Fibroblast of the aortic adventitia (primary cell): ENCODE results near the gene TRIM40. TPM values are rescaled to one million over a fixed set of nuclear protein-coding genes. Genes with fewer than 3 reads are reported as not detected.

ENCODE experiments used
- DNase-seq: peaks from one replicate; pipeline ENCODE4 v3.0.0-alpha.2; 2010; ENCODE audit warnings: low read depth
- H3K4me3 ChIP-seq: 2 replicates; pipeline ENCODE4 v1.5.1; 2011; ENCODE audit warnings: low read depth, mild to moderate bottlenecking, control low read depth, low read length, moderate library complexity
- CTCF ChIP-seq: IDR thresholded peaks from 2 replicates; pipeline ENCODE4 v1.5.1; 2011; ENCODE audit warnings: mild to moderate bottlenecking, low read length, control low read depth, inconsistent platforms; ENCODE audit not compliant: insufficient read depth
- total RNA-seq: library from RNA; depleted of rRNA; stranded (reverse); fragments of >200 nt; gene quantifications from 2 replicates; pipeline ENCODE4 v1.2.3, GENCODE V29; 2012; ENCODE audit warnings: low replicate concordance

The TRIM40 gene
- total RNA-seq, 1 donor = not detected

DNA sequence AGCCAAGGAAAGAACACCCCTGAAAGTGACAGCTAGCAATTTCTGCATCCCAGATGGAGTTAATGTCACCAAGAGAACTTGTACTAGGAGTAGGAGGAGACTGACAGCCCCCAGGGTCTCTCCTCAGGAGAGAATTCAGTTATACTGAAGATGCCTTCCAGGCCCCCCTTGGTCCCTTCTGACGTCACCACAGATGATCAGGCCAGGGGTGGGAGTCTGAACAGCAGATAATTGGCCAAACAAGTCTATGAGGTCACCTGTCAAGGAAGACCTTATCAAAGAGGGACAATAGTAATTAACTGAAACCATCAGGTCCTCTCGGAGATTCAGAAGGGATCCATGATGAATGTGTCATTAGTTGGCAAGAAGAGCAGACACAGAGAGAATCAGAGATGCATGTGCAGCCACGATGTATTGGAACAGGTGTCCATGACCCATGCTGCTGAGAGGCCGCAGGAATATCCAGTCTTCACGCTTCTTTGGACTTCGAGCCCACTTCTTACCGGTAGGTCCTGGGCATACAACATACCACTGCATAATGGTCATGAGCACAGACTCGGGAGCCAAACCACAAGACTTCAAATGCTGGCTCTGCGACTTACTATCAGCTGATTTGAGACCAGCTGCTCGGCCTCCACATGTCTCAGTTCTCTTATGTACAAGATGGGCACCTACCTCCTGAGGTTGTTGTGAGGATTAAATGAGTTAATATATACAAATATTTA is 14.9 kb downstream of the TRIM40 start:
- DNase-seq = peak; percentile 44
- TF ChIP-seq CTCF = no peak
- H3K4me3 ChIP-seq = no peak overlapping the region

DNA sequence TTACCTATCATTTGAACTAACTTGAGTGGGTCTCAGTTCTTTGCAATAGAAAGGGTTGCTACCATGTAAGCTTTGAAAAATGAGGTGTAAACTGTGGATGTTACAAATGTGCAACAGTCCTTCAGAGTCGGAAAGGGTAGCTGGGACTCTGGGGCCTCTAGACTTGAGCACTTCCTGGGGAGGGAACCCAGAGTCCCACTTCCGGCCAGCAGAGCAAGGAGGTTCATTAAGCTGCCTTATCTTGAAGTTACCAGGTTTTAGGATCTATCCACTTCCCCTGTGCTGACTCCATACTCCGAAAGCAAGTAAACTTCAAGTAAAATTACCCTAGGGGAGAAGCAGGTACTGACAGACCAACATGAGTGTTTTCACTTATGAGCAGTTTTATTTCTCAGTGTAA is 15.6 kb downstream of the TRIM40 start:
- no peak overlapping the region for H3K4me3 ChIP-seq
- DNase-seq = no peak
- TF ChIP-seq CTCF = no peak

DNA sequence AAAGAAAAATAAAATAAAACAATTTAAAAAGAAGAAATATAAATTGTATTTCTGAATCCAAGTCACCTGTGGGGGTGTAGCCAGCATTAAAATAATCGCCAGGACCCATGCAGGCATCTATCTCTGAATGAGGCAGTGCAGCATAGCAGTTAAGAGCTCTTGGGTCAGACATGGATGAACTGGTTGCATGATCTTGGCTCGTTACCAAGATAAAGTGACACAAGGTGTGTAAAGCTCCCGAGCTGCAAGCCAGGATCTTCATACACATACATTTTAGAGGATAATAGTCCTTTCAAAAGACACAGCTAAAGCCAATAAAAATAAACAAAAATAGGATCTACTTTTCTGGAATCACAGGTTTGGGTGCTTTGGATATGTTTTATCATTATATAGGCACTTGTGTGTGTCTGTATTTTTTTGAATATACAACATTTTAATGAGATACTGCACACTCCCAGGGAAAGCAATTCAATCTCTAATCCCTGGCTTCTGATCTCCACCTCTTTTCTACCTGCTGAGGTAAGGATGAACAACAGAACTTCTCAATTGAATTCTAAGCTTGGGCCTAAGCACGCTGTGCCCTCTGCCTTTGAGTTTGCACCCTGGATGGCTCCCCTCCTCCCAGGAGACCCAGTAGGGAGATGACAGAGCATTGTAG is 16.2 kb downstream of the TRIM40 start:
- DNase-seq = no peak
- TF ChIP-seq CTCF = no peak
- H3K4me3 ChIP-seq = no peak overlapping the region

- no peak overlapping the region for H3K4me3 ChIP-seq
- no peak for DNase-seq
- TF ChIP-seq CTCF = no peak
These were observed 17.1 kb downstream of the TRIM40 start for GRCh38 chr6:30152910-30153610.

- no peak for DNase-seq
- no peak for TF ChIP-seq CTCF
- H3K4me3 ChIP-seq = no peak overlapping the region
These were observed 18.1 kb downstream of the TRIM40 start for GRCh38 chr6:30154061-30154460.

DNA sequence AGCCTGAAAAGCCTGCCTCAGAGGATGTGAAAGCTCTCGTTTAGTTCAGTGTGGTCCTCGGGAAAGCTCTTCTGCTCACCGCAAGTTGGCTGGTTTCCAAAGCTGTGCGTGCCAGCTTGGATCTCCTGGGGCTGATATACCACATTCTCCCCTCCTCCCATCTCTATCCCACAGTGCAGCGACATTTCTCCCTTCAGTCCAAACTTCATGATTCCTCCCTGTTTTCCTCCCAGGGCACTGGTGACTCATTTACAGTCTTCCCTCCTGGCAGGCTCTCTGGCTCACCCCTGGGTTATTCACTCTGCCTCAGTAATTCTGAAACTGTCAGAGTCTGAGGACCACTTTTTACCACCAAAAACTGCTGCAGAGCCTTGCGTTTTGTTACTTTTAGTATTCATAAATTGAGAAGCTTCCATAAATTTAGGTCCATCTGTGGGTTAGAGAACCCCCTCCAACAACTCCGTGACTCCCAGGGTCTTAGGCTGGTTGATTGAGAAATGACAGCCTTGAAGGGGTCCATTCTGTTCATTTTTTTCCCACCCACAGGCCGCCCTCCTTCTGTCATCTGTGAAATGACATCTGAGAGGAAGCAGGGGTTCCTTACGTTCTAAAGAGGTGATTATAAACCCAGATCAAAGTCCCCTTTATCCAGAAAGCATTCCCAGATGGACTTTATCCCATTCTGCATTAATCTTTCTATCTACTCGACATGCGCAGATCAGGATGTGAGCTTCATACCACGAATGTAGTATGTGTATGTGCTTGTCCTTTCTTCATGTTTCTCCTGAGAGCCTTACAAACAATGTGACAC is 19.0 kb downstream of the TRIM40 start:
- TF ChIP-seq CTCF = no peak
- H3K4me3 ChIP-seq = no peak overlapping the region
- DNase-seq = peak; percentile 88
